IPS-18c (cell line): ENCODE data around the gene WNT1.

Experiments used
- H3K4me3 ChIP-seq: 2 replicates; pipeline ENCODE4 v1.7.0; 2013; ENCODE audit warnings: low read depth, mild to moderate bottlenecking, low read length, moderate library complexity; ENCODE audit not compliant: insufficient read depth
- H3K9me3 ChIP-seq: one replicate; pipeline ENCODE4 v1.6.1; 2013; ENCODE audit warnings: mild to moderate bottlenecking, low read length, moderate library complexity; ENCODE audit not compliant: control insufficient read depth, insufficient read depth

Gene WNT1

DNA sequence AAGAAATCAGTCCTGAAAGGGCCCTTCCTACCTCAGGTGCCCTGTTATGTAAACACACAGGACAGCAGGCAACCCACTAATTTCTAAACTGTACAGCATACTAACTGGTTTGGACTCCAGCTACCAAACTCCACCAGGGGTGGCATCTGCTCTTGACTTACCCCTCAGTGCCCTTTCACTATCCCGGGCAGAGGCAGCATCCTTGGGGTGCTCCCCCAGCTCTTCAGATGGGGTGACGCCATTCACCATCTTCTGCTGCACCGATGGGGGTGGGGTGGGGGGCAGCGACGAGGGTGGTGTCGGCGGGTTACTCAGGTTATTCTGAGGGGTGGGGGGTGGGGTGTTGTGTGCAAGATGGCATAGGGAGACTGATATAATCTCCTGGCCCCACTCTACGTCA lies 52.0 kb downstream of the WNT1 start:
- no peaks in the 10 kb centered on the region for H3K9me3 ChIP-seq
- H3K4me3 ChIP-seq = no peak overlapping the region

GRCh38 chr12:49030714-49031572 lies 52.8 kb downstream of the WNT1 start:
- no peaks in the 10 kb centered on the region for H3K9me3 ChIP-seq
- no peak overlapping the region for H3K4me3 ChIP-seq

GRCh38 chr12:49031573-49032161 lies 53.5 kb downstream of the WNT1 start:
- H3K9me3 ChIP-seq = no peaks in the 10 kb centered on the region
- H3K4me3 ChIP-seq = no peak overlapping the region
